ENCODE results near the gene NOCT.

The NOCT gene

GRCh38 chr4:139015269-139015947 lies at the start of gene NOCT:
NOCT (plus strand) TSS chr4:139015781; CDS start chr4:139015982, 201 bp downstream.
- H3K9me3 ChIP-seq (replicated peaks; ENCODE audit: insufficient read depth, low read length) = no peaks in the 10 kb centered on the region
- H3K79me2 ChIP-seq (ENCODE audit: low read length) = peaks cover 44% of the 10 kb centered on the region
- H3K9me2 ChIP-seq (replicated peaks; ENCODE audit: insufficient read depth, low read length) = no peaks in the 10 kb centered on the region
- peak within 1 kb of the TSS; percentile 83 for H3K4me2 ChIP-seq (ENCODE audit: low read depth, low read length)
- H3K36me3 ChIP-seq (replicated peaks; ENCODE audit: insufficient read depth, low read length) = no peaks in the 10 kb centered on the region; the same call in 1 of the 2 replicates
- H4K20me1 ChIP-seq (ENCODE audit: insufficient read depth, low read length) = no peaks in the 10 kb centered on the region
- peaks cover 17% of the 10 kb centered on the region for H3K4me1 ChIP-seq (ENCODE audit: low read length)
- peak within 1 kb of the TSS; percentile 95 for H3K4me3 ChIP-seq (ENCODE audit: low read length)
- peak; percentile 95 for DNase-seq
- peak within 1 kb of the TSS; percentile 80 for H3K9ac ChIP-seq (ENCODE audit: low read length)
- peak within 1 kb of the TSS; percentile 77 for H3K27ac ChIP-seq (ENCODE audit: low read length)
- peaks cover 6% of the 10 kb centered on the region for H3F3A ChIP-seq (ENCODE audit: insufficient read depth, low read length)
- no peaks in the 10 kb centered on the region for H3K27me3 ChIP-seq (replicated peaks; ENCODE audit: insufficient read depth, low read length)
- TF ChIP-seq EZH2phosphoT487 (IDR thresholded peaks at IDR 0.05; ENCODE audit: low read length) = no peak
- no peak for TF ChIP-seq EZH2 (optimal IDR thresholded peaks at IDR 0.05; ENCODE audit: low read depth, low read length)
- no peak for TF ChIP-seq CTCF (IDR thresholded peaks at IDR 0.05; ENCODE audit: low read length)
- peak within 1 kb of the TSS; percentile 91 for H2AFZ ChIP-seq (ENCODE audit: low read length)

- DNase-seq = no peak
- H3K9ac ChIP-seq (ENCODE audit: low read length) = no peak overlapping the region
- H3K27ac ChIP-seq (ENCODE audit: low read length) = no peak overlapping the region
These were observed 48.3 kb upstream of the NOCT start for GRCh38 chr4:138967313-138967712.

GRCh38 chr4:138972956-138973801 lies 42.4 kb upstream of the NOCT start:
- H3K4me1 ChIP-seq (ENCODE audit: low read length) = no peaks in the 10 kb centered on the region
- no peak overlapping the region for H2AFZ ChIP-seq (ENCODE audit: low read length)
- no peak for DNase-seq
- no peaks in the 10 kb centered on the region for H3K79me2 ChIP-seq (ENCODE audit: low read length)
- no peaks in the 10 kb centered on the region for H3F3A ChIP-seq (ENCODE audit: insufficient read depth, low read length)
- H3K4me3 ChIP-seq (ENCODE audit: low read length) = no peak overlapping the region
- H4K20me1 ChIP-seq (ENCODE audit: insufficient read depth, low read length) = no peaks in the 10 kb centered on the region
- no peaks in the 10 kb centered on the region for H3K9me3 ChIP-seq (replicated peaks; ENCODE audit: insufficient read depth, low read length)
- H3K27me3 ChIP-seq (replicated peaks; ENCODE audit: insufficient read depth, low read length) = no peaks in the 10 kb centered on the region
- TF ChIP-seq CTCF (IDR thresholded peaks at IDR 0.05; ENCODE audit: low read length) (no peak), EZH2 (optimal IDR thresholded peaks at IDR 0.05; ENCODE audit: low read depth, low read length) (no peak), EZH2phosphoT487 (IDR thresholded peaks at IDR 0.05; ENCODE audit: low read length) (no peak)
- no peak overlapping the region for H3K27ac ChIP-seq (ENCODE audit: low read length)
- no peaks in the 10 kb centered on the region for H3K36me3 ChIP-seq (replicated peaks; ENCODE audit: insufficient read depth, low read length)
- H3K9me2 ChIP-seq (replicated peaks; ENCODE audit: insufficient read depth, low read length) = no peaks in the 10 kb centered on the region
- no peak overlapping the region for H3K9ac ChIP-seq (ENCODE audit: low read length)
- H3K4me2 ChIP-seq (ENCODE audit: low read depth, low read length) = no peak overlapping the region

More at GRCh38 chr4:138967313-138967712, 48.3 kb upstream of the NOCT start:
- Histone ChIP-seq H3K4me1 (ENCODE audit: low read length) (no peaks in the 10 kb centered on the region), H3K9me3 (replicated peaks; ENCODE audit: insufficient read depth, low read length) (no peaks in the 10 kb centered on the region), H3K9me2 (replicated peaks; ENCODE audit: insufficient read depth, low read length) (no peaks in the 10 kb centered on the region), H3K27me3 (replicated peaks; ENCODE audit: insufficient read depth, low read length) (no peaks in the 10 kb centered on the region), H3K79me2 (ENCODE audit: low read length) (no peaks in the 10 kb centered on the region), H2AFZ (ENCODE audit: low read length) (no peak overlapping the region), H3K4me3 (ENCODE audit: low read length) (no peak overlapping the region), H3K4me2 (ENCODE audit: low read depth, low read length) (no peak overlapping the region), H3K36me3 (replicated peaks; ENCODE audit: insufficient read depth, low read length) (no peaks in the 10 kb centered on the region), H4K20me1 (ENCODE audit: insufficient read depth, low read length) (no peaks in the 10 kb centered on the region), H3F3A (ENCODE audit: insufficient read depth, low read length) (no peaks in the 10 kb centered on the region)
- TF ChIP-seq EZH2phosphoT487 (IDR thresholded peaks at IDR 0.05; ENCODE audit: low read length) (no peak), EZH2 (optimal IDR thresholded peaks at IDR 0.05; ENCODE audit: low read depth, low read length) (no peak), CTCF (IDR thresholded peaks at IDR 0.05; ENCODE audit: low read length) (no peak)

All from MM.1S (cell line).